GM12878 (cell line): ENCODE data around the gene AGPAT4. TPM values are rescaled to one million over a fixed set of nuclear protein-coding genes. Genes with fewer than 3 reads are reported as not detected.

Experiments used
- ATAC-seq: fragments of 200-7000 bp; cut with Tn5 transposase; 3 replicates; pipeline ENCODE4 v1.9.1; 2020; ENCODE audit warnings: mild to moderate bottlenecking, moderate library complexity
- BruUV-seq: library from RNA; stranded (reverse); fragments of 400-500 nt; replicated peaks from 2 replicates; lab custom pipeline; 2021; lab: Mats Ljungman, UMichigan
- CTCF ChIA-PET: fragments of 300-600 bp; sonication (Branson Sonifier 250); formaldehyde crosslinking; extraction: SDS; loops from one replicate; lab custom pipeline; 2021; ENCODE audit warnings: inconsistent platforms; lab: Yijun Ruan, JAX
- POLR2A ChIA-PET: fragments of 350-600 bp; formaldehyde crosslinking; extraction: SDS; loops from one replicate; lab custom pipeline; 2021; ENCODE audit warnings: inconsistent platforms; lab: Charles Lee
- RAD21 ChIA-PET: fragments of 300-600 bp; sonication (Branson Sonifier 250); formaldehyde crosslinking; loops from one replicate; lab custom pipeline; 2023; ENCODE audit warnings: antibody characterized with exemption; ENCODE audit not compliant: unreplicated experiment; lab: Charles Lee
- SMC1A ChIA-PET: fragments of 300-600 bp; sonication (Branson Sonifier 250); formaldehyde crosslinking; loops from one replicate; lab custom pipeline; 2023; ENCODE audit not compliant: unreplicated experiment, uncharacterized antibody; lab: Charles Lee
- DNase-seq: peaks from one replicate; pipeline ENCODE4 v3.0.0-alpha.2; 2011; ENCODE audit warnings: low read depth, low spot score
- FAIRE-seq: peaks from 3 replicates; lab custom pipeline; 2011; peaks lifted over from hg19 to GRCh38; lab: Jason Lieb, UNC
- H2AFZ ChIP-seq: 2 replicates; pipeline ENCODE4 v1.6.0; 2011; ENCODE audit warnings: low read depth, low read length, control low read depth; ENCODE audit not compliant: control insufficient read depth
- H3K27ac ChIP-seq: 2 replicates; pipeline ENCODE4 v1.5.1; 2011; ENCODE audit warnings: control low read depth; ENCODE audit not compliant: control insufficient read depth, insufficient read depth
- H3K27me3 ChIP-seq, 2 experiments: replicated peaks in 1 of 2; 2 replicates each; pipeline versions ENCODE4 v1.6.0 to v1.6.1; 2011; ENCODE audit warnings: low read length in 1 of 2; ENCODE audit not compliant: control insufficient read depth in 2 of 2, insufficient read depth in 2 of 2
- H3K36me3 ChIP-seq, 2 experiments: 2 replicates each; pipeline ENCODE4 v1.5.1; 2011; ENCODE audit warnings: low read length in 1 of 2; ENCODE audit not compliant: control insufficient read depth in 2 of 2, insufficient read depth in 2 of 2
- H3K4me1 ChIP-seq: 2 replicates; pipeline ENCODE4 v1.6.1; 2011; ENCODE audit warnings: mild to moderate bottlenecking, low read length, moderate library complexity, mixed read lengths; ENCODE audit not compliant: control insufficient read depth, insufficient read depth
- H3K4me2 ChIP-seq: 2 replicates; pipeline ENCODE4 v1.6.0; 2011; ENCODE audit warnings: control low read depth; ENCODE audit not compliant: control insufficient read depth, insufficient read depth
- H3K4me3 ChIP-seq: fragments of 200-600 bp; sonication (generic); 2 replicates; pipeline ENCODE4 v1.5.1; 2016
- H3K79me2 ChIP-seq: 2 replicates; pipeline ENCODE4 v1.6.0; 2011; ENCODE audit warnings: low read length; ENCODE audit not compliant: control insufficient read depth, insufficient read depth
- H3K9ac ChIP-seq: 2 replicates; pipeline ENCODE4 v1.8.0; 2011; ENCODE audit warnings: low read length, control low read depth, mixed read lengths; ENCODE audit not compliant: control insufficient read depth, insufficient read depth
- H3K9me3 ChIP-seq: replicated peaks from 3 replicates; pipeline ENCODE4 v1.5.1; 2011; ENCODE audit warnings: mild to moderate bottlenecking, low read length; ENCODE audit not compliant: control insufficient read depth, insufficient read depth
- H4K20me1 ChIP-seq: 2 replicates; pipeline ENCODE4 v1.6.0; 2011; ENCODE audit not compliant: control insufficient read depth, insufficient read depth
- ATF3 ChIP-seq: IDR thresholded peaks from 2 replicates; pipeline ENCODE4 v1.6.1; 2011; ENCODE audit warnings: low read depth, mild to moderate bottlenecking, low read length, moderate library complexity, borderline replicate concordance; ENCODE audit errors: extremely low read depth
- CUX1 ChIP-seq: IDR thresholded peaks from 2 replicates; pipeline ENCODE4 v1.6.1; 2012; ENCODE audit warnings: improper control_type of control experiment, low read depth, low read length; ENCODE audit not compliant: insufficient replicate concordance
- DPF2 ChIP-seq: fragments of 450-650 bp; IDR thresholded peaks from 2 replicates; pipeline ENCODE4 v1.6.1; 2017; ENCODE audit warnings: mild to moderate bottlenecking
- E4F1 ChIP-seq: fragments of 450-650 bp; IDR thresholded peaks from 2 replicates; pipeline ENCODE4 v1.6.1; 2018; ENCODE audit warnings: borderline replicate concordance, mild to moderate bottlenecking; ENCODE audit not compliant: partially characterized antibody
- HDAC2 ChIP-seq: fragments of 200-600 bp; sonication (generic); IDR thresholded peaks from 2 replicates; pipeline ENCODE4 v1.6.1; 2017
- HDAC6 ChIP-seq: fragments of 200-600 bp; sonication (generic); IDR thresholded peaks from one replicate; pipeline ENCODE4 v1.8.0; 2017; ENCODE audit warnings: antibody characterized with exemption; ENCODE audit not compliant: unreplicated experiment
- KLF5 ChIP-seq: fragments of 450-650 bp; IDR thresholded peaks from 2 replicates; pipeline ENCODE4 v1.6.1; 2014; ENCODE audit warnings: mild to moderate bottlenecking; ENCODE audit not compliant: partially characterized antibody
- PAX8 ChIP-seq: fragments of 450-650 bp; IDR thresholded peaks from 2 replicates; pipeline ENCODE4 v1.6.1; 2017; ENCODE audit warnings: mild to moderate bottlenecking, moderate library complexity
- POU2F2 ChIP-seq: IDR thresholded peaks from 3 replicates; pipeline ENCODE4 v1.6.1; 2011; ENCODE audit warnings: low read depth, mild to moderate bottlenecking, low read length, borderline replicate concordance
- SIN3A ChIP-seq: IDR thresholded peaks from 2 replicates; pipeline ENCODE4 v1.6.1; 2012; ENCODE audit warnings: low read depth, low read length, improper control_type of control experiment
- SMC3 ChIP-seq: IDR thresholded peaks from 2 replicates; pipeline ENCODE4 v1.6.1; 2011; ENCODE audit warnings: low read length, improper control_type of control experiment, borderline replicate concordance
- STAT3 ChIP-seq: IDR thresholded peaks from 2 replicates; pipeline ENCODE4 v1.6.1; 2011; ENCODE audit warnings: low read depth, low read length, improper control_type of control experiment
- TARDBP ChIP-seq: IDR thresholded peaks from 2 replicates; pipeline ENCODE4 v1.6.1; 2016; ENCODE audit warnings: borderline replicate concordance
- TCF3 ChIP-seq: IDR thresholded peaks from 2 replicates; pipeline ENCODE4 v1.6.1; 2012; ENCODE audit warnings: low read depth, mild to moderate bottlenecking, low read length, borderline replicate concordance; ENCODE audit not compliant: insufficient read depth
- ZBTB33 ChIP-seq: fragments of 450-650 bp; IDR thresholded peaks from 2 replicates; pipeline ENCODE4 v1.6.1; 2017; ENCODE audit warnings: mild to moderate bottlenecking
- ZNF274 ChIP-seq: IDR thresholded peaks from one replicate; pipeline ENCODE4 v1.8.0; 2011; ENCODE audit not compliant: insufficient read length, insufficient read depth
- WGBS: methylation state at CpG from one replicate; pipeline ENCODE4 v1.1.6; 2016; ENCODE audit warnings: low lambda C conversion rate; ENCODE audit not compliant: insufficient replicate concordance, insufficient coverage; ENCODE audit errors: missing lambda C conversion rate; 5-methylcytosine and 5-hydroxymethylcytosine counted together
- in situ Hi-C: fragments of 300-500 bp; cut with MboI; formaldehyde crosslinking; loops from 9 replicates; pipeline ENCODE4 v1.14.3; 2018; ENCODE audit warnings: mixed read lengths
- intact Hi-C: fragments of 100-400 bp; cut with micrococcal nuclease; formaldehyde crosslinking; loops from one replicate; pipeline ENCODE4 v1.14.2; 2022; ENCODE audit not compliant: unreplicated experiment
- polyA plus RNA-seq, 11 experiments: library from polyadenylated mRNA; depleted of rRNA in 4 of 11; unstranded in 6 of 11; stranded (reverse) in 5 of 11; fragments of >200 nt; fragmentation: Nextera tagmentation in 4 of 11; fragmentation: Illumina TruSeq in 1 of 11; extraction: Ambion mirVana in 4 of 11; extraction: Trizol in 1 of 11; gene quantifications; 1 replicate in 1 of 11; 2 replicates in 10 of 11; pipeline versions ENCODE4 v1.2.1 to v1.2.3, GENCODE V29; 2011 to 2016; ENCODE audit warnings: inconsistent platforms in 2 of 11, missing spikeins in 2 of 11, low read depth in 1 of 11
- total RNA-seq, 4 experiments: library from RNA; depleted of rRNA in 3 of 4; stranded (reverse); fragments of >200 nt in 3 of 4; fragmentation: Illumina TruSeq in 1 of 4; extraction: Trizol in 1 of 4; gene quantifications; 2 replicates each; pipeline versions ENCODE4 v1.2.1 to v1.2.3, GENCODE V29; 2013 to 2021

The AGPAT4 gene
- total and polyA plus RNA-seq, 10 of the 15 experiments (the other 5 are each of a cell fraction or from before 2014, with no cell fraction given): 0.34 to 2.2 (median 1.3) TPM

GRCh38 chr6:161142957-161143296 lies 130.9 kb downstream of the AGPAT4 start:
- no TSS peak for BruUV-seq
- in situ Hi-C loops: loop anchor here (25.0 kb wide), 1 partner anchor 219 kb away; no protein-coding TSS in a partner anchor

More at GRCh38 chr6:161142957-161143296, 130.9 kb downstream of the AGPAT4 start:
- H3K79me2 ChIP-seq: no peaks in the 10 kb centered on the region
- no peaks in the 10 kb centered on the region for H3K36me3 ChIP-seq
- ChIA-PET POLR2A (no interaction called here), RAD21 (no interaction called here), SMC1A (no interaction called here), CTCF (no interaction called here)
- WGBS: 33% methylated on average over 5 of the region's 5 CpGs
- no peak for DNase-seq
- H3K27ac ChIP-seq: no peak overlapping the region
- no peaks in the 10 kb centered on the region for H3K4me1 ChIP-seq
- no peaks in the 10 kb centered on the region for H3K27me3 ChIP-seq
- H3K9ac ChIP-seq: no peak overlapping the region
- H2AFZ ChIP-seq: no peak overlapping the region
- intact Hi-C loops: no loop called here
- TF ChIP-seq E4F1 (no peak), ATF3 (no peak), POU2F2 (no peak), ZNF274 (no peak), TARDBP (no peak), PAX8 (no peak), CUX1 (no peak), STAT3 (no peak), SMC3 (no peak), ZBTB33 (no peak), TCF3 (no peak), SIN3A (no peak), HDAC6 (no peak), DPF2 (no peak), KLF5 (no peak), HDAC2 (no peak)
- FAIRE-seq: no peak
- H3K4me2 ChIP-seq: no peak overlapping the region
- ATAC-seq: no peak
- H3K9me3 ChIP-seq: no peaks in the 10 kb centered on the region
- no peak overlapping the region for H3K4me3 ChIP-seq
- H4K20me1 ChIP-seq: no peaks in the 10 kb centered on the region
